Effector memory CD4-positive, alpha-beta T cell (primary cell): Measurements from ENCODE around the gene OR10G6.
"Not testable (repeated sequence)": the region's sequence is repeated elsewhere in the genome, so short reads cannot be mapped to it uniquely, and the experiment has no call there.

Experiments
- DNase-seq, 3 donors: peaks; one replicate each; pipeline ENCODE4 v3.0.0-alpha.2; 2020
- H3K27ac ChIP-seq: 2 replicates; pipeline ENCODE4 v1.7.0; 2013; ENCODE audit warnings: mild to moderate bottlenecking, low read length, moderate library complexity; ENCODE audit not compliant: insufficient read depth, poor library complexity, severe bottlenecking
- H3K27me3 ChIP-seq: replicated peaks from 2 replicates; pipeline ENCODE4 v1.7.0; 2013; ENCODE audit warnings: mild to moderate bottlenecking, low read length; ENCODE audit not compliant: insufficient read depth, control insufficient read depth, poor library complexity, severe bottlenecking
- H3K36me3 ChIP-seq: 2 replicates; pipeline ENCODE4 v1.7.0; 2013; ENCODE audit warnings: mild to moderate bottlenecking, low read length, moderate library complexity; ENCODE audit not compliant: control insufficient read depth, insufficient read depth
- H3K4me1 ChIP-seq: 2 replicates; pipeline ENCODE4 v1.7.0; 2013; ENCODE audit warnings: low read length, mild to moderate bottlenecking; ENCODE audit not compliant: control insufficient read depth, insufficient read depth, poor library complexity, severe bottlenecking
- H3K4me3 ChIP-seq: 2 replicates; pipeline ENCODE4 v1.7.0; 2013; ENCODE audit warnings: low read length, low read depth, mild to moderate bottlenecking; ENCODE audit not compliant: insufficient read depth, poor library complexity, severe bottlenecking
- H3K9me3 ChIP-seq: 2 replicates; pipeline ENCODE4 v1.7.0; 2013; ENCODE audit warnings: mild to moderate bottlenecking, low read length, moderate library complexity; ENCODE audit not compliant: control insufficient read depth
- total RNA-seq, 3 donors: gene quantifications; one replicate each; lab custom pipeline; 2026; lab: John Stamatoyannopoulos, UW

OR10G6 gene
- total RNA-seq = 0 reads per million in 3 donors

- H3K9me3 ChIP-seq = no peaks in the 10 kb centered on the region
- no peak within 1 kb of the TSS for H3K27ac ChIP-seq
- no peaks in the 10 kb centered on the region for H3K36me3 ChIP-seq
- no peaks in the 10 kb centered on the region for H3K4me1 ChIP-seq
- no peaks in the 10 kb centered on the region for H3K27me3 ChIP-seq
- H3K4me3 ChIP-seq = no peak within 1 kb of the TSS
- no peak for DNase-seq
Measured at GRCh38 chr11:123995119-123995518, at the start of gene OR10G6. OR10G6 (minus strand) TSS chr11:123995161; CDS start chr11:123995161, 0 bp downstream.

- no peak overlapping the region for H3K27ac ChIP-seq
- H3K36me3 ChIP-seq = no peaks in the 10 kb centered on the region
- no peaks in the 10 kb centered on the region for H3K4me1 ChIP-seq
- no peaks in the 10 kb centered on the region for H3K9me3 ChIP-seq
- H3K4me3 ChIP-seq = no peak overlapping the region
- no peaks in the 10 kb centered on the region for H3K27me3 ChIP-seq
- DNase-seq = no peak
Measured at GRCh38 chr11:124043420-124043819, 48.5 kb upstream of the OR10G6 start.

GRCh38 chr11:124041254-124041653 is 46.3 kb upstream of the OR10G6 start, which contains the start of gene OR10G7:
OR10G7 (minus strand) TSS chr11:124041325; CDS start chr11:124039001, 2,324 bp downstream.
- H3K9me3 ChIP-seq = no peaks in the 10 kb centered on the region
- H3K4me1 ChIP-seq = no peaks in the 10 kb centered on the region
- H3K36me3 ChIP-seq = no peaks in the 10 kb centered on the region
- H3K4me3 ChIP-seq = no peak within 1 kb of the TSS
- H3K27ac ChIP-seq = no peak within 1 kb of the TSS
- H3K27me3 ChIP-seq = no peaks in the 10 kb centered on the region
- DNase-seq = no peak

GRCh38 chr11:124039557-124039956 is 44.6 kb upstream of the OR10G6 start:
- no peak overlapping the region for H3K27ac ChIP-seq
- DNase-seq = no peak
- H3K36me3 ChIP-seq = no peaks in the 10 kb centered on the region
- H3K4me3 ChIP-seq = no peak overlapping the region
- H3K9me3 ChIP-seq = no peaks in the 10 kb centered on the region
- H3K4me1 ChIP-seq = no peaks in the 10 kb centered on the region
- H3K27me3 ChIP-seq = no peaks in the 10 kb centered on the region

- Histone ChIP-seq H3K27me3 (no peaks in the 10 kb centered on the region), H3K9me3 (no peaks in the 10 kb centered on the region), H3K4me3 (no peak overlapping the region), H3K27ac (no peak overlapping the region), H3K4me1 (no peaks in the 10 kb centered on the region), H3K36me3 (no peaks in the 10 kb centered on the region)
- DNase-seq = no peak
Measured at GRCh38 chr11:124036666-124037065, 41.7 kb upstream of the OR10G6 start.

- no peak for DNase-seq
- Histone ChIP-seq H3K27ac (no peak within 1 kb of the TSS), H3K9me3 (no peaks in the 10 kb centered on the region), H3K4me3 (no peak within 1 kb of the TSS), H3K4me1 (no peaks in the 10 kb centered on the region), H3K36me3 (no peaks in the 10 kb centered on the region), H3K27me3 (no peaks in the 10 kb centered on the region)
Measured at GRCh38 chr11:124026498-124026897, 31.5 kb upstream of the OR10G6 start, which contains the start of gene OR10G8. OR10G8 (plus strand) TSS chr11:124026798; CDS start chr11:124029623, 2,825 bp downstream.

- H3K4me3 ChIP-seq, H3K27ac ChIP-seq, H3K36me3 ChIP-seq, H3K27me3 ChIP-seq, H3K4me1 ChIP-seq, H3K9me3 ChIP-seq, DNase-seq: not testable (repeated sequence)
Measured at GRCh38 chr11:124015837-124016236, 20.9 kb upstream of the OR10G6 start.

GRCh38 chr11:124012697-124013096 is 17.7 kb upstream of the OR10G6 start, which contains the start of gene OR10G4:
OR10G4 (plus strand) TSS chr11:124012997; CDS start chr11:124015575, 2,578 bp downstream.
- Histone ChIP-seq H3K4me3 (no peak within 1 kb of the TSS), H3K9me3 (no peaks in the 10 kb centered on the region), H3K4me1 (no peaks in the 10 kb centered on the region), H3K27me3 (no peaks in the 10 kb centered on the region), H3K27ac (no peak within 1 kb of the TSS), H3K36me3 (no peaks in the 10 kb centered on the region)
- no peak for DNase-seq

GRCh38 chr11:123979311-123979710 is 15.7 kb downstream of the OR10G6 start:
- no peak for DNase-seq
- no peaks in the 10 kb centered on the region for H3K36me3 ChIP-seq
- no peaks in the 10 kb centered on the region for H3K4me1 ChIP-seq
- H3K27me3 ChIP-seq = no peaks in the 10 kb centered on the region
- H3K27ac ChIP-seq = no peak overlapping the region
- H3K9me3 ChIP-seq = no peaks in the 10 kb centered on the region
- no peak overlapping the region for H3K4me3 ChIP-seq

- Histone ChIP-seq H3K4me1 (no peaks in the 10 kb centered on the region), H3K27me3 (no peaks in the 10 kb centered on the region), H3K27ac (no peak within 1 kb of the TSS), H3K36me3 (no peaks in the 10 kb centered on the region), H3K9me3 (no peaks in the 10 kb centered on the region), H3K4me3 (no peak within 1 kb of the TSS)
- no peak for DNase-seq
Measured at GRCh38 chr11:123977731-123978347, 17.1 kb downstream of the OR10G6 start, which contains the start of gene OR10S1. OR10S1 (minus strand) TSS chr11:123977781; CDS start chr11:123977664, 117 bp downstream.
